OCI-LY7 (cell line): Measurements from ENCODE around the gene IMPA2. TPM values are rescaled to one million over a fixed set of nuclear protein-coding genes. Genes with fewer than 3 reads are reported as not detected.

Source experiments
- BruUV-seq: library from RNA; stranded (reverse); fragments of 400-500 nt; replicated peaks from 2 replicates; lab custom pipeline; 2021; lab: Mats Ljungman, UMichigan
- CTCF ChIA-PET: fragments of 300-600 bp; sonication (Branson Sonifier 250); formaldehyde crosslinking; loops from one replicate; lab custom pipeline; 2022; ENCODE audit warnings: antibody characterized with exemption; ENCODE audit not compliant: unreplicated experiment; lab: Charles Lee
- POLR2A ChIA-PET: fragments of 300-600 bp; sonication (Branson Sonifier 250); formaldehyde crosslinking; loops from one replicate; lab custom pipeline; 2022; ENCODE audit warnings: antibody characterized with exemption; lab: Charles Lee
- DNase-seq: peaks from one replicate; pipeline ENCODE4 v3.0.0-alpha.2; 2015; ENCODE audit warnings: low spot score
- H2AFZ ChIP-seq: fragments of 200-600 bp; sonication (generic), shearing (Covaris generic); 2 replicates; pipeline ENCODE4 v1.6.1; 2014; ENCODE audit warnings: mild to moderate bottlenecking, antibody characterized with exemption, low read length, moderate library complexity
- H3K27ac ChIP-seq: fragments of 200-600 bp; sonication (generic); 2 replicates; pipeline ENCODE4 v1.5.1; 2014; ENCODE audit warnings: mixed run types, low read depth, mild to moderate bottlenecking, moderate library complexity, low read length, inconsistent platforms; ENCODE audit not compliant: poor library complexity, severe bottlenecking
- H3K36me3 ChIP-seq: fragments of 200-600 bp; sonication (generic); 2 replicates; pipeline ENCODE4 v1.6.1; 2014; ENCODE audit warnings: mild to moderate bottlenecking, antibody characterized with exemption, low read length, moderate library complexity, mixed read lengths; ENCODE audit not compliant: insufficient read depth
- H3K4me1 ChIP-seq: fragments of 200-600 bp; sonication (generic); 2 replicates; pipeline ENCODE4 v1.5.1; 2014; ENCODE audit warnings: mild to moderate bottlenecking, low read length; ENCODE audit not compliant: insufficient read depth, poor library complexity, severe bottlenecking
- H3K4me2 ChIP-seq: fragments of 200-600 bp; sonication (generic); 2 replicates; pipeline ENCODE4 v1.6.1; 2014; ENCODE audit warnings: mild to moderate bottlenecking, low read length
- H3K4me3 ChIP-seq: fragments of 200-600 bp; sonication (generic); 2 replicates; pipeline ENCODE4 v1.5.1; 2014; ENCODE audit warnings: mild to moderate bottlenecking, low read depth, low read length; ENCODE audit not compliant: poor library complexity, severe bottlenecking
- H3K79me2 ChIP-seq: fragments of 200-600 bp; sonication (generic); 2 replicates; pipeline ENCODE4 v1.6.1; 2016; ENCODE audit warnings: low read depth, mild to moderate bottlenecking, low read length, moderate library complexity, mixed read lengths; ENCODE audit not compliant: insufficient read depth
- H3K9me2 ChIP-seq: fragments of 200-600 bp; sonication (generic); 2 replicates; pipeline ENCODE4 v1.6.1; 2016; ENCODE audit warnings: mild to moderate bottlenecking, low read length, mixed read lengths; ENCODE audit not compliant: insufficient read depth
- H3K9me3 ChIP-seq: fragments of 200-600 bp; sonication (generic); 2 replicates; pipeline ENCODE4 v1.6.1; 2014; ENCODE audit warnings: mild to moderate bottlenecking, mixed run types, low read length, mixed read lengths
- H4K20me1 ChIP-seq: fragments of 200-600 bp; sonication (generic); 2 replicates; pipeline ENCODE4 v1.6.1; 2014; ENCODE audit warnings: mild to moderate bottlenecking, antibody characterized with exemption, low read length, moderate library complexity, mixed read lengths; ENCODE audit not compliant: insufficient read depth
- EZH2phosphoT487 ChIP-seq: fragments of 200-600 bp; sonication (generic); IDR thresholded peaks from 2 replicates; pipeline ENCODE4 v1.6.1; 2018; ENCODE audit warnings: low read depth, borderline replicate concordance, mild to moderate bottlenecking, mixed run types, antibody characterized with exemption, low read length, moderate library complexity, mixed read lengths
- intact Hi-C: fragments of 100-400 bp; cut with micrococcal nuclease; formaldehyde crosslinking; loops from one replicate; pipeline ENCODE4 v1.10.0; 2022; ENCODE audit not compliant: unreplicated experiment
- total RNA-seq, 2 experiments: library from RNA; depleted of rRNA in 1 of 2; stranded (reverse); fragments of >200 nt in 1 of 2; shearing (Covaris generic) in 1 of 2; gene quantifications; 2 replicates each; pipeline ENCODE4 v1.2.3, GENCODE V29; 2014 to 2022
- TF ChIP-seq, protein P1 (sequence below): fragments of 200-600 bp; sonication (generic); conservative IDR thresholded peaks from 2 replicates; pipeline ENCODE4 v1.5.1; 2014; ENCODE audit warnings: mild to moderate bottlenecking, antibody characterized with exemption, low read length, moderate library complexity, mixed read lengths

The IMPA2 gene
- total RNA-seq, 2 experiments from 2014 or later: 51.9 to 59.0 TPM

DNA sequence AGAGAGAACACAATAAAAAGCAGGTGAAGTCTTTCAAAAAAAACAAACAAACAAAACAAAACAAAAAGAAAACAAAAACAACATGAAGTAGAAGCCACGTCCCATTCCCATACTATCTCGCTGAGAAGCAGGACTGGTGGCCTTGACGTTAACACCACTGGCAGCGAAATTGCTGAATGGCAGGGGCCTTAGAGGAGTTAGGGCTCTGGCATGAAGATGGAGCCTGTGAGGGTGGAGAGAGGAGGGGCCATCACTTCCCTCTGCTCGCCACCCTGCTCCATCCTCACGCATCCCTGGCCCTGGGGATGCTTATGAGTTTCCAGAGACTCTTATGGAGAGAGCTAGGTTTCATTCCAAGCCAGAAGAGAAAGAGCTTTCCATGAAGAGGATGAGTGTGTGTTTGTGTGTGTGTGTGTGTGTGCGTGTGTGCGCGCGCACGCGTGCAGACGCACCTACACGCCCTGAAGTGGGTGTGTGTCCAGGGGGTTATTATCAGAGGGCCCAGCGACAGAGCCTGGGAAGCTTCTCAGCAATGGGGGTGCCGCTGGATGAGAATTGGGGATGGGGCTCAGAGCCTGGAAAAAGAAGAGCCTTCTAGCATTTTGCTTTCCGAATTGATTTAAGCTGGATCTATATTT lies 20.4 kb upstream of the IMPA2 start:
- POLR2A ChIA-PET: no interaction called here
- CTCF ChIA-PET: no interaction called here

DNA sequence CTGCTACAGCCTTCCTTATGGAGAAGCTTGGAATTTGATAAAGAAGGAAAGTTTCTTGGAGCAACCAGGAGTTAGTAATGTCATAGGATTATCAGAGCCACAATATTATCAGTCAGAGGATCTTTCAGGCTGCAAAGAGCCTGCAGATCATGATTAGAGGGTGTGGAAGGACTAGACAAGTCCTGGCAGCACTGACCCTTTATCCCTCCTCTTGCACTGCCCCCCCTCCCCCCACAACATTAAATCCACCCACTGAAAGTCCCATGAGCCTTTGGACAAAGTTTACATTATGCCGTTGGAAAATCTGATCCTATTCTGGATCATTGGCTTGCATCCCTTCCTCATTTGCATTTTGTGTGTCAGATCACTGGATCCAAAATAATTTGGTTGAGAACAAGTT lies 18.7 kb upstream of the IMPA2 start:
- POLR2A ChIA-PET: interaction anchor here (0.7 kb wide), 1 partner anchor 42 kb away, joined by 3 read pairs; no protein-coding TSS in a partner anchor
- Histone ChIP-seq H3K79me2 (no peaks in the 10 kb centered on the region), H2AFZ (no peak overlapping the region), H3K9me3 (no peaks in the 10 kb centered on the region), H3K9me2 (no peaks in the 10 kb centered on the region), H4K20me1 (no peaks in the 10 kb centered on the region), H3K4me3 (no peak overlapping the region), H3K36me3 (no peaks in the 10 kb centered on the region), H3K4me2 (no peak overlapping the region), H3K27ac (no peak overlapping the region), H3K4me1 (no peaks in the 10 kb centered on the region)
- TF ChIP-seq, protein P1, sequence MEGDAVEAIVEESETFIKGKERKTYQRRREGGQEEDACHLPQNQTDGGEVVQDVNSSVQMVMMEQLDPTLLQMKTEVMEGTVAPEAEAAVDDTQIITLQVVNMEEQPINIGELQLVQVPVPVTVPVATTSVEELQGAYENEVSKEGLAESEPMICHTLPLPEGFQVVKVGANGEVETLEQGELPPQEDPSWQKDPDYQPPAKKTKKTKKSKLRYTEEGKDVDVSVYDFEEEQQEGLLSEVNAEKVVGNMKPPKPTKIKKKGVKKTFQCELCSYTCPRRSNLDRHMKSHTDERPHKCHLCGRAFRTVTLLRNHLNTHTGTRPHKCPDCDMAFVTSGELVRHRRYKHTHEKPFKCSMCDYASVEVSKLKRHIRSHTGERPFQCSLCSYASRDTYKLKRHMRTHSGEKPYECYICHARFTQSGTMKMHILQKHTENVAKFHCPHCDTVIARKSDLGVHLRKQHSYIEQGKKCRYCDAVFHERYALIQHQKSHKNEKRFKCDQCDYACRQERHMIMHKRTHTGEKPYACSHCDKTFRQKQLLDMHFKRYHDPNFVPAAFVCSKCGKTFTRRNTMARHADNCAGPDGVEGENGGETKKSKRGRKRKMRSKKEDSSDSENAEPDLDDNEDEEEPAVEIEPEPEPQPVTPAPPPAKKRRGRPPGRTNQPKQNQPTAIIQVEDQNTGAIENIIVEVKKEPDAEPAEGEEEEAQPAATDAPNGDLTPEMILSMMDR: no peak
- no peak for TF ChIP-seq EZH2phosphoT487
- BruUV-seq: no TSS peak
- CTCF ChIA-PET: no interaction called here
- intact Hi-C loops: no loop called here
- no peak for DNase-seq

More for the DNA sequence above, 20.4 kb upstream of the IMPA2 start:
- Histone ChIP-seq H2AFZ (no peak overlapping the region), H4K20me1 (no peaks in the 10 kb centered on the region), H3K4me2 (no peak overlapping the region), H3K9me3 (no peaks in the 10 kb centered on the region), H3K79me2 (no peaks in the 10 kb centered on the region), H3K27ac (no peak overlapping the region), H3K9me2 (no peaks in the 10 kb centered on the region), H3K36me3 (no peaks in the 10 kb centered on the region), H3K4me3 (no peak overlapping the region), H3K4me1 (no peaks in the 10 kb centered on the region)
- DNase-seq: no peak
- intact Hi-C loops: no loop called here
- no TSS peak for BruUV-seq
- TF ChIP-seq EZH2phosphoT487: no peak
- TF ChIP-seq, protein P1: no peak

DNA sequence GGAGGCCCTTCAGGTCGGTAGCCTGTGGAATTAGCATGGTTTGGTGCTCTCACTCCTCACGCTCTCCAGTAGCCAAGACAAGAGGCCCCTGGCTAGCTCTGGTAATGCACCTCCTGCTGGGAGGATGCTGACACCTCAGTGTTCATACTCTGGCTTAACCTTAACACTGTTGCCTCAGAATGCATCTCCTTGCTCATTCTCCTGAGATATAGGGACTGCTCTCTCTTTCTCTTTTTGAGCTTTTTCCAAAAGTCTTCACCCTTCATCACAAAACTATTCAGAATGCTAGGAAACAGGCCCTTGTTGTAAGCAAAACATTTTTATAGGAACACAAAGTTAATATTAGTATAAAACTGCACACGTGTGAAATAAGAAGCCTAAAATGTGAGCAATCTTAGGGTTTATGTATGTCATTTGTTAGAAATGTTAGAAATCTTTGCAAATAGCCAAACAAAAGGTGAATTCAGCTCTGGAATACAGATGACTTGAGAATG lies 17.3 kb upstream of the IMPA2 start:
- DNase-seq: no peak
- H3K4me1 ChIP-seq: no peaks in the 10 kb centered on the region
- no peak overlapping the region for H3K4me2 ChIP-seq
- no peak for TF ChIP-seq EZH2phosphoT487
- TF ChIP-seq, protein P1: no peak
- intact Hi-C loops: no loop called here
- no peak overlapping the region for H2AFZ ChIP-seq
- no peaks in the 10 kb centered on the region for H3K36me3 ChIP-seq
- H3K9me2 ChIP-seq: no peaks in the 10 kb centered on the region
- no peaks in the 10 kb centered on the region for H3K9me3 ChIP-seq
- no peaks in the 10 kb centered on the region for H3K79me2 ChIP-seq
- ChIA-PET CTCF (no interaction called here), POLR2A (interaction anchor here (0.5 to 0.7 kb wide), 2 partner anchors 17 to 487 kb away, joined by 3 read pairs; partner anchors contain the start of gene IMPA2)
- no peaks in the 10 kb centered on the region for H4K20me1 ChIP-seq
- H3K27ac ChIP-seq: no peak overlapping the region
- BruUV-seq: no TSS peak
- no peak overlapping the region for H3K4me3 ChIP-seq
